Jurkat, Clone E6-1 (cell line): Measurements from ENCODE around the gene HSBP1L1.
"Not testable (repeated sequence)": the region's sequence is repeated elsewhere in the genome, so short reads cannot be mapped to it uniquely, and the experiment has no call there.

Experiments
- DNase-seq: peaks from one replicate; pipeline ENCODE4 v3.0.0-alpha.2; 2011; ENCODE audit warnings: low read depth, low spot score
- H3K4me3 ChIP-seq: 2 replicates; pipeline ENCODE4 v1.5.1; 2011; ENCODE audit warnings: mild to moderate bottlenecking, low read length, control low read depth, moderate library complexity

The HSBP1L1 gene

GRCh38 chr18:79974025-79974654, 9.7 kb downstream of the HSBP1L1 start:
- H3K4me3 ChIP-seq = no peak overlapping the region

GRCh38 chr18:79975043-79975442, 10.6 kb downstream of the HSBP1L1 start:
- DNase-seq = no peak
- H3K4me3 ChIP-seq = no peak overlapping the region

More at GRCh38 chr18:79974025-79974654, 9.7 kb downstream of the HSBP1L1 start:
- no peak for DNase-seq

- no peak for DNase-seq
- no peak overlapping the region for H3K4me3 ChIP-seq
Measured at GRCh38 chr18:79975985-79976680, 11.7 kb downstream of the HSBP1L1 start.

GRCh38 chr18:79979843-79980242, 15.4 kb downstream of the HSBP1L1 start:
- DNase-seq = no peak

GRCh38 chr18:79980585-79980984, 16.1 kb downstream of the HSBP1L1 start:
- H3K4me3 ChIP-seq = no peak overlapping the region
- DNase-seq = no peak

More at GRCh38 chr18:79979843-79980242, 15.4 kb downstream of the HSBP1L1 start:
- no peak overlapping the region for H3K4me3 ChIP-seq

GRCh38 chr18:79982736-79983135, 18.3 kb downstream of the HSBP1L1 start:
- DNase-seq = no peak

GRCh38 chr18:79983253-79983652, 18.8 kb downstream of the HSBP1L1 start:
- no peak overlapping the region for H3K4me3 ChIP-seq
- no peak for DNase-seq

More at GRCh38 chr18:79982736-79983135, 18.3 kb downstream of the HSBP1L1 start:
- H3K4me3 ChIP-seq = no peak overlapping the region

GRCh38 chr18:79983793-79984192, 19.4 kb downstream of the HSBP1L1 start:
- no peak overlapping the region for H3K4me3 ChIP-seq
- no peak for DNase-seq

- DNase-seq = no peak
- H3K4me3 ChIP-seq = no peak overlapping the region
Measured at GRCh38 chr18:79985172-79985571, 20.7 kb downstream of the HSBP1L1 start.

- DNase-seq = no peak
- H3K4me3 ChIP-seq = peak overlapping the region; percentile 91
Measured at GRCh38 chr18:79986726-79987125, 22.3 kb downstream of the HSBP1L1 start.

- DNase-seq = no peak
- peak overlapping the region; percentile 91 for H3K4me3 ChIP-seq
Measured at GRCh38 chr18:79987566-79987965, 23.1 kb downstream of the HSBP1L1 start.

- H3K4me3 ChIP-seq = peak overlapping the region; percentile 91
- DNase-seq = peak; percentile 24
Measured at GRCh38 chr18:79988071-79988450, 23.6 kb downstream of the HSBP1L1 start.

- peak within 1 kb of the TSS; percentile 91 for H3K4me3 ChIP-seq
- peak; percentile 85 for DNase-seq
Measured at GRCh38 chr18:79988451-79989194, 24.2 kb downstream of the HSBP1L1 start, which contains the start of gene TXNL4A. Gene TXNL4A (minus strand): TSS chr18:79988563. CDS start chr18:79988392, 171 bp downstream.

GRCh38 chr18:79989195-79989497, 24.7 kb downstream of the HSBP1L1 start:
- DNase-seq = no peak
- H3K4me3 ChIP-seq = peak overlapping the region; percentile 91

- DNase-seq = no peak
- no peak overlapping the region for H3K4me3 ChIP-seq
Measured at GRCh38 chr18:79991494-79991893, 27.1 kb downstream of the HSBP1L1 start.

GRCh38 chr18:79999701-80000100, 35.3 kb downstream of the HSBP1L1 start:
- not testable (repeated sequence) for DNase-seq

GRCh38 chr18:80000877-80001276, 36.4 kb downstream of the HSBP1L1 start:
- DNase-seq = no peak
- H3K4me3 ChIP-seq = no peak overlapping the region

More at GRCh38 chr18:79999701-80000100, 35.3 kb downstream of the HSBP1L1 start:
- H3K4me3 ChIP-seq = not testable (repeated sequence)

- DNase-seq = no peak
- H3K4me3 ChIP-seq = no peak overlapping the region
Measured at GRCh38 chr18:80002468-80002867, 38.0 kb downstream of the HSBP1L1 start.

GRCh38 chr18:80004600-80005342, 40.3 kb downstream of the HSBP1L1 start:
- no peak overlapping the region for H3K4me3 ChIP-seq
- no peak for DNase-seq
